GM23338 (cell line): ENCODE data around the gene NRCAM. TPM values are rescaled to one million over a fixed set of nuclear protein-coding genes. Genes with fewer than 3 reads are reported as not detected.

ENCODE experiments used
- ATAC-seq: fragments of 200-7000 bp; cut with Tn5 transposase; 3 replicates; pipeline ENCODE4 v1.9.1; 2020
- DNase-seq: peaks from one replicate; pipeline ENCODE4 v3.0.0-alpha.2; 2015; ENCODE audit warnings: low spot score
- H2AFZ ChIP-seq: fragments of 200-600 bp; sonication (generic); 2 replicates; pipeline ENCODE4 v1.8.0; 2016; ENCODE audit warnings: antibody characterized with exemption, mild to moderate bottlenecking, moderate library complexity
- H3F3A ChIP-seq: fragments of 200-600 bp; sonication (generic); replicated peaks from 2 replicates; pipeline ENCODE4 v1.8.0; 2017; ENCODE audit warnings: antibody characterized with exemption, mixed run types, low read depth
- H3K27ac ChIP-seq: fragments of 200-600 bp; sonication (generic); 2 replicates; pipeline ENCODE4 v1.6.1; 2016; ENCODE audit warnings: low read depth
- H3K27me3 ChIP-seq: fragments of 200-600 bp; sonication (generic); 2 replicates; pipeline ENCODE4 v1.8.0; 2016; ENCODE audit warnings: mild to moderate bottlenecking, mixed run types, moderate library complexity; ENCODE audit not compliant: insufficient read depth
- H3K36me3 ChIP-seq: fragments of 200-600 bp; sonication (generic); 2 replicates; pipeline ENCODE4 v1.8.0; 2016; ENCODE audit warnings: mild to moderate bottlenecking; ENCODE audit not compliant: insufficient read depth
- H3K4me1 ChIP-seq: fragments of 200-600 bp; sonication (generic); 2 replicates; pipeline ENCODE4 v1.8.0; 2016; ENCODE audit warnings: mild to moderate bottlenecking, moderate library complexity; ENCODE audit not compliant: insufficient read depth
- H3K4me2 ChIP-seq: fragments of 200-600 bp; sonication (generic); 2 replicates; pipeline ENCODE4 v1.7.1; 2017; ENCODE audit warnings: mixed run types
- H3K4me3 ChIP-seq: fragments of 200-600 bp; sonication (generic); 2 replicates; pipeline ENCODE4 v1.6.1; 2016; ENCODE audit warnings: mixed run types
- H3K79me2 ChIP-seq: fragments of 200-600 bp; sonication (generic); replicated peaks from 2 replicates; pipeline ENCODE4 v1.8.0; 2017; ENCODE audit warnings: mild to moderate bottlenecking; ENCODE audit not compliant: insufficient read depth
- H3K9me2 ChIP-seq: fragments of 200-600 bp; sonication (generic); 2 replicates; pipeline ENCODE4 v1.8.0; 2017; ENCODE audit not compliant: insufficient read depth
- H4K20me1 ChIP-seq: fragments of 200-600 bp; sonication (generic); replicated peaks from 2 replicates; pipeline ENCODE4 v1.8.0; 2017; ENCODE audit warnings: mild to moderate bottlenecking; ENCODE audit not compliant: insufficient read depth
- H3K27ac Mint-ChIP-seq: 2 replicates; pipeline ENCODE4 v1.8.0; 2020; ENCODE audit warnings: inconsistent platforms, mild to moderate bottlenecking, moderate library complexity, mixed read lengths
- H3K27me3 Mint-ChIP-seq: 3 replicates; pipeline ENCODE4 v1.8.0; 2022; ENCODE audit warnings: low read depth, mild to moderate bottlenecking, moderate library complexity, mixed read lengths, inconsistent platforms; ENCODE audit not compliant: insufficient read depth, poor library complexity
- H3K36me3 Mint-ChIP-seq: 3 replicates; pipeline ENCODE4 v1.8.0; 2021; ENCODE audit warnings: low read depth, mild to moderate bottlenecking, inconsistent platforms, moderate library complexity, mixed read lengths
- H3K4me1 Mint-ChIP-seq: 3 replicates; pipeline ENCODE4 v1.8.0; 2020; ENCODE audit warnings: mild to moderate bottlenecking, inconsistent platforms, mixed read lengths
- H3K4me3 Mint-ChIP-seq: 3 replicates; pipeline ENCODE4 v1.8.0; 2021; ENCODE audit warnings: moderate library complexity, mild to moderate bottlenecking, inconsistent platforms, mixed read lengths
- H3K9me3 Mint-ChIP-seq: 3 replicates; pipeline ENCODE4 v1.8.0; 2020; ENCODE audit warnings: moderate library complexity, mild to moderate bottlenecking, inconsistent platforms, mixed read lengths
- CREB1 ChIP-seq: fragments of 250-450 bp; sonication (Bioruptor Pico); IDR thresholded peaks from 2 replicates; pipeline ENCODE4 v1.5.0; 2020; ENCODE audit warnings: low read depth, mild to moderate bottlenecking, moderate library complexity
- CTCF ChIP-seq, 2 experiments: fragments of 200-600 bp in 1 of 2; sonication (generic) in 1 of 2; conservative IDR thresholded peaks; 2 replicates each; pipeline versions ENCODE4 v1.5.1 to v1.6.1; 2016 to 2017; ENCODE audit warnings: antibody characterized with exemption in 2 of 2, low read depth in 2 of 2, mild to moderate bottlenecking in 2 of 2, moderate library complexity in 1 of 2
- ETS1 ChIP-seq: IDR thresholded peaks from 2 replicates; pipeline ENCODE4 v1.6.1; 2016; ENCODE audit warnings: antibody characterized with exemption
- EZH2 ChIP-seq: fragments of 200-600 bp; sonication (generic); IDR thresholded peaks from one replicate; pipeline ENCODE4 v1.8.0; 2017; ENCODE audit warnings: antibody characterized with exemption, mild to moderate bottlenecking, low read depth; ENCODE audit not compliant: unreplicated experiment
- EZH2phosphoT487 ChIP-seq: fragments of 200-600 bp; sonication (generic); IDR thresholded peaks from one replicate; pipeline ENCODE4 v1.8.1; 2018; ENCODE audit warnings: antibody characterized with exemption; ENCODE audit not compliant: unreplicated experiment
- JUNB ChIP-seq: IDR thresholded peaks from one replicate; pipeline ENCODE4 v1.6.1; 2016; ENCODE audit warnings: antibody characterized with exemption; ENCODE audit not compliant: unreplicated experiment
- NANOG ChIP-seq: IDR thresholded peaks from 2 replicates; pipeline ENCODE4 v1.6.1; 2016; ENCODE audit warnings: antibody characterized with exemption, borderline replicate concordance
- POLR2AphosphoS5 ChIP-seq: IDR thresholded peaks from 2 replicates; pipeline ENCODE4 v1.6.1; 2016; ENCODE audit warnings: antibody characterized with exemption, low read depth
- REST ChIP-seq: IDR thresholded peaks from one replicate; pipeline ENCODE4 v1.6.1; 2018; ENCODE audit warnings: antibody characterized with exemption; ENCODE audit not compliant: unreplicated experiment
- STAT1 ChIP-seq: IDR thresholded peaks from one replicate; pipeline ENCODE4 v1.6.1; 2016; ENCODE audit warnings: antibody characterized with exemption; ENCODE audit not compliant: unreplicated experiment
- ZNF114 ChIP-seq: fragments of 250-450 bp; sonication (Bioruptor Pico); IDR thresholded peaks from 2 replicates; pipeline ENCODE4 v1.5.0; 2020; ENCODE audit warnings: mild to moderate bottlenecking, moderate library complexity
- ZNF331 ChIP-seq: fragments of 250-450 bp; sonication (Bioruptor Pico); IDR thresholded peaks from 2 replicates; pipeline ENCODE4 v1.5.0; 2020; ENCODE audit warnings: low read depth, mild to moderate bottlenecking, moderate library complexity
- ZNF462 ChIP-seq: fragments of 250-450 bp; sonication (Bioruptor Pico); IDR thresholded peaks from 2 replicates; pipeline ENCODE4 v1.5.0; 2020; ENCODE audit warnings: mild to moderate bottlenecking, moderate library complexity
- polyA plus RNA-seq: library from polyadenylated mRNA; unstranded; fragments of >200 nt; fragmentation: Nextera tagmentation; extraction: Ambion mirVana; gene quantifications from 2 replicates; pipeline ENCODE4 v1.2.1, GENCODE V29; 2016
- total RNA-seq: library from RNA; depleted of rRNA; stranded (reverse); fragments of >200 nt; shearing (Covaris generic); gene quantifications from 2 replicates; pipeline ENCODE4 v1.2.3, GENCODE V29; 2014

Gene NRCAM
- total and polyA plus RNA-seq, 2 experiments from 2014 or later: 2.5 to 6.8 TPM

GRCh38 chr7:108454317-108454673 is 1.9 kb downstream of the NRCAM start:
- H3K27me3 ChIP-seq: peaks cover 57% of the 10 kb centered on the region
- peaks cover 35% of the 10 kb centered on the region for H3K27me3 Mint-ChIP-seq

More at GRCh38 chr7:108454317-108454673, 1.9 kb downstream of the NRCAM start:
- Mint-ChIP-seq H3K36me3 (no peaks in the 10 kb centered on the region; the same call in 2 of the 3 replicates), H3K4me3 (peak overlapping the region; percentile 91), H3K27ac (no peak overlapping the region), H3K9me3 (no peaks in the 10 kb centered on the region), H3K4me1 (peaks cover 26% of the 10 kb centered on the region)
- DNase-seq (no peak), ATAC-seq (no peak)
- TF ChIP-seq EZH2: no peak
- no peak for TF ChIP-seq ZNF462 (CRISPR knock-in tag)
- no peak for TF ChIP-seq REST
- TF ChIP-seq CTCF (conservative IDR thresholded peaks at IDR 0.05; ENCODE audit: low read depth in 2 of 2): no peak
- TF ChIP-seq STAT1: no peak
- TF ChIP-seq ZNF331 (CRISPR knock-in tag): no peak
- TF ChIP-seq CREB1: no peak
- TF ChIP-seq POLR2AphosphoS5: no peak
- no peak for TF ChIP-seq JUNB
- no peak for TF ChIP-seq NANOG
- no peak for TF ChIP-seq ETS1
- TF ChIP-seq ZNF114 (CRISPR knock-in tag): no peak
- no peak for TF ChIP-seq EZH2phosphoT487
- Histone ChIP-seq H4K20me1 (peaks cover 14% of the 10 kb centered on the region), H3K4me2 (peak overlapping the region; percentile 96), H3K27ac (no peak overlapping the region), H3K9me2 (no peaks in the 10 kb centered on the region), H3K36me3 (no peaks in the 10 kb centered on the region), H3K4me3 (peak overlapping the region; percentile 85), H3F3A (0 out of 2 replicates have a peak, but pooled peaks cover 2% of the 10 kb centered on the region), H2AFZ (peak overlapping the region; percentile 98), H3K79me2 (no peaks in the 10 kb centered on the region), H3K4me1 (peaks cover 13% of the 10 kb centered on the region)
